ENCODE results near the gene MAGED2.
A peak's percentile ranks its signal among the peaks of the same experiment; 100 is the strongest.
"Not testable (repeated sequence)": the region's sequence is repeated elsewhere in the genome, so short reads cannot be mapped to it uniquely, and the experiment has no call there.

Gene MAGED2

DNA sequence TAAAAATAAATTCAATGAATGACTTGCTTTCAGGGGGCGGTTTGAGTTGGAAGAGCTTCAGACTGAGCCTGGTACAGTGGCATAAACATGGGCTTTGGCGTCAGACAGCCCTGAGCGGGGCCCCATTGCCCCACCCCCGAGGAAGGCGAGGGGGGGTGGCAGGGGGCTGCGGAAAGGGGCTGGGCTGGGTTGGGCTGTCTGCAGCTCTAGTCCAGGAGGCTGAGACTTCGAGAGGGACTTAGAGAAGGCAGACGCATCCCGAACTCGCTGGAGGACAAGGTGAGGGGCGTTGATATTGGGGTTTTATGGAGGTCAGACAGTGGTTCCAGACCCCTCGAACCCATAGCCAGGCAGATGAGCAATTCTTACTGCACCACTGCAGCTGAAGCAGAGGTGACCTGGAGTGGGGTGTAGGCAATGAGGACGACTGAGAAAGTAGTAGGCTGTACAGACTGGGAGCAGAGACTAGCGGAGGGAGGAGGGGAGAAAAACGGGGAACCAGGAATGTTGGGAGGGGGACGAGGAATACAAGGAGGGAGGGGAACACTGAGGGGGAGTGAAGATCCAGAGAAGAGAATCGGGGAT, at the start of gene MAGED2:
Gene MAGED2, plus strand, starts transcription at position 222 of the 585 bp plus-strand sequence. CDS start 1,587 bp downstream, outside the sequence.
- no peak for DNase-seq (ENCODE audit: extremely low read depth in 1 of 2, low read depth in 1 of 2)

- DNase-seq (ENCODE audit: extremely low read depth in 1 of 2, low read depth in 1 of 2): no peak
Observed at GRCh38 chrX:54758114-54759055, 49.2 kb upstream of the MAGED2 start.

DNA sequence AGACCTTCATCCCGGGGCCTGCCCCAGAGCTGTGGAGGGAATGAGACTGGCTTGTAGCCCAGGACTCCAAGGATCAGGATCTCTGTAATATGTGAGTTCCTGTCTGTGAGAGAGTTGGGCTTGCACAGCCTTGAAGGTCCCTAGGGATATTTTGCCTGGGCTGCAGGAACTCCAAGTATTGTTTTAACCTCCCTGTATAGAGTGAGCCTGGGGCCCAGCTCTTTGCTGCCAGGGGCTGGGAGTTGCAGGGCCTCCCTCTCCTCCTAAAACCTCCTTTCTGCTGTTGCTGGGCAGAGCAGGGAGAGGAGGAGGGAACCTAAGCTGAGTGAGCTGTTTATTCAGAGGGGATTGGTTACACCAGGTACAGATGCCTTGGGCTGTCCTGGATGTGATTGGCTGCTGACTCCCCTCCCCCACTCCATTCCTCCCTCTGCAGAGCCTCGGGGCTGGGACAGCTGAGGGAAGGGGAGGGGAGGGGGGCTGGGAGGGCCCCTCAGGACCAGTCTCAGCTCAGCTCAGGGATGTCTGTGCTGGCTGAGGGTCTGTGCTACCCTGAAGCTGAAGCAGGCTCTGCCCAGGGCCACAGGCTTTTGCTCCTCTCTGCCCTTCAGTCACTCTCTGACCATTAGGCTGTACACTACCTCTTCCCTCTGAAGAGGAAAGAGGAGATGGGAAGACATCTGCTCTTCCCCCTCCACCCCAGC, 33.0 kb upstream of the MAGED2 start:
- DNase-seq (ENCODE audit: extremely low read depth in 1 of 2, low read depth in 1 of 2): not testable (repeated sequence)

GRCh38 chrX:54776061-54776460, 31.5 kb upstream of the MAGED2 start:
- DNase-seq (ENCODE audit: extremely low read depth in 1 of 2, low read depth in 1 of 2): no peak

GRCh38 chrX:54776987-54777672, 30.4 kb upstream of the MAGED2 start:
- no peak for DNase-seq (ENCODE audit: extremely low read depth in 1 of 2, low read depth in 1 of 2)

DNA sequence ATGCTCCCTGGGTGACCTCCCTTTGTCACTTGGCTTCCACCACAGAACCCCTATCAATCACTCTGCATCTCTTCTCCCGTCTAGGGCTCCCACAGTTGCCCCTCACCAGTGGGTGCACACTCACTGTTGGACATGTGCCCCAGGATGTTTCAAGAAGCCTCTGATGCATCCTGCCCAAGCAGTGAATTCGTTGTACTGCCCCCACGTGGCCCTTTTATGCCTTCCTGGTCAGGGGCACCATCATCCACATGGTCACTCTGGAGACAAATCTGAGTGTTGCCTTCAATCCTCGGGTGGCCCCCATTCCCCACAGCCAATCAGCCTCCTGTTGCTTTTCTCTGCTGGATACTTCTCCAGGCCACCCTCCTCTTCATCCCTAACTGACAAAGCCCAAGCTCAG, 21.6 kb upstream of the MAGED2 start:
- DNase-seq (ENCODE audit: extremely low read depth in 1 of 2, low read depth in 1 of 2): no peak

DNA sequence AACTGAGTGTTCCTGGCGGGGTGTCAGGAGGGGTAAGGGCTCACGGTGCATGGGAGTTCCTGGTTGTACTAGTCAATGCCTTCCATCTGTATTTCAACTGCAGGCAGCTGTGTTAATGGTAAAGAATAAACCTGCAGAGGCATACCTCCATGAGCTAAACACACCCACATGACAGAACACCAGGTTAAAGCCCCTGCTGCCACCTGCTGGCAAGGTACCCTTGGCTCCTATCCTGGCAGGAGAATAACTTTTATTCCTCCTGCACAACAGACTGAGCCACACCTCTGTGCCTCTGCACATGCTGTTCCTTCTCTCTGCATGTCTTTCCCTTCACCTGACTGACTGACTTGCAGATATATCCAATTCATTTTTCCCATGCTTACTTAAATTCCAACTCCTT, 20.6 kb upstream of the MAGED2 start:
- DNase-seq (ENCODE audit: extremely low read depth in 1 of 2, low read depth in 1 of 2): no peak

- DNase-seq (ENCODE audit: extremely low read depth in 1 of 2, low read depth in 1 of 2): no peak
Observed at GRCh38 chrX:54788446-54788845, 19.1 kb upstream of the MAGED2 start.

DNA sequence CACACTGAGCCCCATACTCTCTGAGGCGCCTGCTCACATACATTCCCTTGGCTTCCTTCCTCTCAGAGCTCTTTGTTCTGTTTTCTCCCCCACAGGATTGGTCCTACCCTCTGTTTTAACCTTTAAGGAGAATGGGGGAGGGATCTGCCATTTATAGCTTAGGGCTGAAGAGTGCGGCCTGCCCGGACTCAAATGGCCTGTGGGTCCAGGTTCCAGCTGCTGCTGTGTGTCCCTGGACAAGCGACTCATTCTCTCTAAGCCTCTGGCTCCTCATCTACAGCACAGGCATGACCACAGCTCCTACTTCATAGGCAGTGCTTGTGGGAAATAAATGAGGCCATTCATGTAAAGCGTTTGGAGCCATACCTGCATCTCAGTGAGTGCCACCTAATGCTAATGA, 18.1 kb upstream of the MAGED2 start:
- DNase-seq (ENCODE audit: extremely low read depth in 1 of 2, low read depth in 1 of 2): not testable (repeated sequence)

- DNase-seq (ENCODE audit: extremely low read depth in 1 of 2, low read depth in 1 of 2): no peak
Observed at GRCh38 chrX:54794028-54794427, 13.5 kb upstream of the MAGED2 start.

DNA sequence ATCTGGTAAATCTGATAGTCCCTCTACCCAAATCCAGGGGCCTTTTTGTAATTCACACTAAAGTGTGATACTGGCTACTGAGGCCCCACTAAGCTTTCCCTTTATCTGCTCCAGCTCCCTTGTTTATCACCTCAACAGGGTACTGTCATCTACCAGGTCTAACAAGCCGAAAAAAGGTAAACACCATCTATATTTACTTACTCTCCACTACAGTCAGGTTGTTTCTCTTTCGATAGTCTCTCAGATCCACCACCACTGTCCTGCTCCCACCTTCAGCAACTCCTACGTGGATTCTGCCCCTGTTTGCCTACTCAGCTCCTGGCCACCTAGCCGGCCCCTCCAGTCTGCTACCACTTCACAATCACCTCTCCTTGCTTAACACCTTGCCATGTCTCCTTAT, 12.8 kb upstream of the MAGED2 start:
- no peak for DNase-seq (ENCODE audit: extremely low read depth in 1 of 2, low read depth in 1 of 2)

GRCh38 chrX:54798137-54798536, 9.4 kb upstream of the MAGED2 start, which contains the start of gene ITIH6:
TSS of gene ITIH6 (minus strand) at chrX:54798255. CDS start at chrX:54798210, 45 bp downstream.
- no peak for DNase-seq (ENCODE audit: extremely low read depth in 1 of 2, low read depth in 1 of 2)

DNA sequence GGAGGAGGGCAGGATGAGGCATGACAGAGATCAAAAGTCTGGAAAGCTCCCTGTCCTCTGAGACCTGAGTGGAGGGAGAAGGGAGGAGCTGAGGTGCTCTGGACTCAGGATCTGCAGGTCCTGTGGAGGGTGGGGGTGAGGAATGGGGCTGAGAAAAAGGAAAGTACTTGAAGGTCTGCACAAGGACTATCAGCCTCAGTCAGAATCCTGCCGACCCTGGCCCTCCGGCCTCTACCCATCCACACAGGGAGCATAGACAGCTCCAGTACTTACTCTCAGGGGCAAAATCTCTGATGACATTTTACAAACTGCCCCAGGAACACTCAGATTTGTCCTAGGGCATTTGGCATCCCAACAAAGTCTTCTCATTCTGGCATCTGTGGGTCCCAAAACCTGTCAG, 8.5 kb upstream of the MAGED2 start:
- DNase-seq (ENCODE audit: extremely low read depth in 1 of 2, low read depth in 1 of 2): no peak

- no peak for DNase-seq (ENCODE audit: extremely low read depth in 1 of 2, low read depth in 1 of 2)
Observed at GRCh38 chrX:54808109-54808604, 612 bp downstream of the MAGED2 start.

- DNase-seq (ENCODE audit: extremely low read depth in 1 of 2, low read depth in 1 of 2): peak; percentile 64 to 84
Observed at GRCh38 chrX:54808605-54809483, 1.3 kb downstream of the MAGED2 start.

- DNase-seq (ENCODE audit: extremely low read depth in 1 of 2, low read depth in 1 of 2): no peak
Observed at GRCh38 chrX:54810532-54810931, 3.0 kb downstream of the MAGED2 start.

DNA sequence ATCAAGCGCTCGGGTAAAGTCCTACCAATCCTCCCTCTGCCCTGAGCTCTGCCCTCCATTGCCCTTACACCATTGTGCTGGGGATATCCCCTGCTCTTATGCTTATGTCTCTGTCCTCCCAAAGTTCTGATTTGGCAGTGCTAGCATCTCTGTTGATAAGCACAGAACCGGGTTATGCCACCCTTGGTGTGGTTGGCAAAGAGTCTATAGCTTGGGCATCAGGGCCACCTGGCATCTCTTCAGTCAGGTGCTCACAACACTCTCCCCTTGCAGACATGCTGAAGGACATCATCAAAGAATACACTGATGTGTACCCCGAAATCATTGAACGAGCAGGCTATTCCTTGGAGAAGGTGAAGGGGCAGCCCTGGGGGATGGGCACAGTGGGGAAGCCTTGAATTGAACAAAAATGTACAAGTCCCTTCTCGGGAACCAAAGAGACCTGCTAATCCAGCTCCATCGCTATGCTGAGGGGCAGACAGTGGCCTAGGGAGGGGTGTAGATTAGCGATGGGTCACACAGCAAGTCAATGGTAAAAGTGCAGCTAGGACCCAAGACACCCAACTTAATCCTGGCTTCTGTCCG, 3.8 kb downstream of the MAGED2 start:
- no peak for DNase-seq (ENCODE audit: extremely low read depth in 1 of 2, low read depth in 1 of 2)

DNA sequence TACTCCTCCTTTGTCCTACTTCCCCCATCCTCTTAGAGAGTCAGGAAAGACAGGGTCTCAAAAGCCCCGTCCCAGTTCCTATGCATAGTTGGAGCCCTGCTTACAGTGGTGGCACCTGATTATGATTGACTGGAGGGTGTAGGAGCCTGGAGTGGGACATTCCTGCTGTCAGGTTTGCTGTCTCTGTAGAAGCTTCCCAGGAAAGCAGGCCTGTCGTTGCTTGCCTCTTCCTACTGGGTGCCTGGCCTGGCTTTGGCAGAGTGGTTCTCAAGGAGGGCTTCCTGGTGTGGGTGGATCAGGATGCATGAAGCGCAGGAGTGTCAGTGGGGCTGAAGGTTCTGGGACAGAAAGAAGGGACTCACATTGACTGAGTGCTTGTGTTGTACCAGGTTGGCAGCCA, 4.8 kb downstream of the MAGED2 start:
- DNase-seq (ENCODE audit: extremely low read depth in 1 of 2, low read depth in 1 of 2): no peak

- DNase-seq (ENCODE audit: extremely low read depth in 1 of 2, low read depth in 1 of 2): no peak
Observed at GRCh38 chrX:54817220-54817820, 9.8 kb downstream of the MAGED2 start.

Measured in stimulated activated CD8-positive, alpha-beta memory T cell treated with anti-CD3 and anti-CD28 coated beads, Interleukin-7, amount 100 ng/mL, for 48 hours (primary cell).